Hepatocyte (in vitro differentiated cells): Measurements from ENCODE around the gene BICDL2. TPM values are rescaled to one million over a fixed set of nuclear protein-coding genes. Genes with fewer than 3 reads are reported as not detected.
"Not testable (repeated sequence)": the region's sequence is repeated elsewhere in the genome, so short reads cannot be mapped to it uniquely, and the experiment has no call there.

Source experiments
- DNase-seq: peaks from one replicate; pipeline ENCODE4 v3.0.0-alpha.2; 2016; ENCODE audit warnings: low spot score
- H2AFZ ChIP-seq: fragments of 200-600 bp; sonication (generic); 2 replicates; pipeline ENCODE4 v1.6.0; 2016; ENCODE audit warnings: antibody characterized with exemption, mild to moderate bottlenecking
- H3K27ac ChIP-seq: fragments of 200-600 bp; sonication (generic); 2 replicates; pipeline ENCODE4 v1.5.1; 2016; ENCODE audit warnings: mild to moderate bottlenecking
- H3K27me3 ChIP-seq: fragments of 200-600 bp; sonication (generic); 2 replicates; pipeline ENCODE4 v1.6.1; 2016
- H3K36me3 ChIP-seq: fragments of 200-600 bp; sonication (generic); replicated peaks from 2 replicates; pipeline ENCODE4 v1.5.1; 2016; ENCODE audit warnings: low read depth; ENCODE audit not compliant: insufficient read depth
- H3K4me1 ChIP-seq: fragments of 200-600 bp; sonication (generic); 2 replicates; pipeline ENCODE4 v1.5.1; 2016; ENCODE audit warnings: mild to moderate bottlenecking, moderate library complexity; ENCODE audit not compliant: insufficient read depth
- H3K4me2 ChIP-seq: fragments of 200-600 bp; sonication (generic); 2 replicates; pipeline ENCODE4 v1.6.0; 2016
- H3K4me3 ChIP-seq: fragments of 200-600 bp; sonication (generic); 2 replicates; pipeline ENCODE4 v1.5.1; 2016; ENCODE audit warnings: mild to moderate bottlenecking
- H3K79me2 ChIP-seq: fragments of 200-600 bp; sonication (generic); 2 replicates; pipeline ENCODE4 v1.6.0; 2017; ENCODE audit warnings: mild to moderate bottlenecking
- H3K9me2 ChIP-seq: fragments of 200-600 bp; sonication (generic); replicated peaks from 2 replicates; pipeline ENCODE4 v1.6.0; 2017; ENCODE audit warnings: mild to moderate bottlenecking; ENCODE audit not compliant: insufficient read depth
- H3K9me3 ChIP-seq: fragments of 200-600 bp; sonication (generic); 2 replicates; pipeline ENCODE4 v1.5.1; 2016; ENCODE audit warnings: low read depth, mild to moderate bottlenecking
- H4K20me1 ChIP-seq: fragments of 200-600 bp; sonication (generic); 2 replicates; pipeline ENCODE4 v1.6.0; 2016; ENCODE audit warnings: mild to moderate bottlenecking; ENCODE audit not compliant: insufficient read depth, poor library complexity, severe bottlenecking
- EZH2 ChIP-seq: fragments of 200-600 bp; sonication (generic); IDR thresholded peaks from 2 replicates; pipeline ENCODE4 v1.6.1; 2016; ENCODE audit warnings: antibody characterized with exemption, mild to moderate bottlenecking, borderline replicate concordance
- EZH2phosphoT487 ChIP-seq: fragments of 200-600 bp; sonication (generic); IDR thresholded peaks from one replicate; pipeline ENCODE4 v1.6.1; 2018; ENCODE audit warnings: antibody characterized with exemption, mild to moderate bottlenecking, low read depth, moderate library complexity; ENCODE audit not compliant: unreplicated experiment, severe bottlenecking
- WGBS: methylation state at CpG from one replicate; pipeline ENCODE4 v1.1.6; 2016; ENCODE audit warnings: low lambda C conversion rate; ENCODE audit errors: missing lambda C conversion rate; 5-methylcytosine and 5-hydroxymethylcytosine counted together
- polyA plus RNA-seq: library from polyadenylated mRNA; unstranded; fragments of >200 nt; fragmentation: Nextera tagmentation; extraction: Ambion mirVana; gene quantifications from 2 replicates; pipeline ENCODE4 v1.2.1, GENCODE V29; 2016
- total RNA-seq: library from RNA; depleted of rRNA; stranded (reverse); fragments of >200 nt; gene quantifications from 2 replicates; pipeline ENCODE4 v1.2.3, GENCODE V29; 2014
- TF ChIP-seq, protein P1 (sequence below): fragments of 200-600 bp; sonication (generic); IDR thresholded peaks from 2 replicates; pipeline ENCODE4 v1.5.1; 2016; ENCODE audit warnings: antibody characterized with exemption, mild to moderate bottlenecking; ENCODE audit not compliant: poor library complexity

Gene BICDL2
- total and polyA plus RNA-seq, 2 experiments from 2014 or later, result 12.3 to 12.8 TPM

- no peak overlapping the region for H3K4me3 ChIP-seq
- no peaks in the 10 kb centered on the region for H3K9me3 ChIP-seq
- no peaks in the 10 kb centered on the region for H3K27me3 ChIP-seq
- H4K20me1 ChIP-seq, result no peaks in the 10 kb centered on the region
- no peak for DNase-seq
- no peak overlapping the region for H2AFZ ChIP-seq
- no peaks in the 10 kb centered on the region for H3K79me2 ChIP-seq
- H3K27ac ChIP-seq, result no peak overlapping the region
- TF ChIP-seq EZH2, result no peak
- TF ChIP-seq, protein P1, sequence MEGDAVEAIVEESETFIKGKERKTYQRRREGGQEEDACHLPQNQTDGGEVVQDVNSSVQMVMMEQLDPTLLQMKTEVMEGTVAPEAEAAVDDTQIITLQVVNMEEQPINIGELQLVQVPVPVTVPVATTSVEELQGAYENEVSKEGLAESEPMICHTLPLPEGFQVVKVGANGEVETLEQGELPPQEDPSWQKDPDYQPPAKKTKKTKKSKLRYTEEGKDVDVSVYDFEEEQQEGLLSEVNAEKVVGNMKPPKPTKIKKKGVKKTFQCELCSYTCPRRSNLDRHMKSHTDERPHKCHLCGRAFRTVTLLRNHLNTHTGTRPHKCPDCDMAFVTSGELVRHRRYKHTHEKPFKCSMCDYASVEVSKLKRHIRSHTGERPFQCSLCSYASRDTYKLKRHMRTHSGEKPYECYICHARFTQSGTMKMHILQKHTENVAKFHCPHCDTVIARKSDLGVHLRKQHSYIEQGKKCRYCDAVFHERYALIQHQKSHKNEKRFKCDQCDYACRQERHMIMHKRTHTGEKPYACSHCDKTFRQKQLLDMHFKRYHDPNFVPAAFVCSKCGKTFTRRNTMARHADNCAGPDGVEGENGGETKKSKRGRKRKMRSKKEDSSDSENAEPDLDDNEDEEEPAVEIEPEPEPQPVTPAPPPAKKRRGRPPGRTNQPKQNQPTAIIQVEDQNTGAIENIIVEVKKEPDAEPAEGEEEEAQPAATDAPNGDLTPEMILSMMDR, result no peak
- TF ChIP-seq EZH2phosphoT487, result no peak
- no peaks in the 10 kb centered on the region for H3K36me3 ChIP-seq
- H3K4me2 ChIP-seq, result no peak overlapping the region
- H3K4me1 ChIP-seq, result peaks cover 9% of the 10 kb centered on the region
- 94% methylated on average over 19 of the region's 19 CpGs for WGBS
- H3K9me2 ChIP-seq, result no peaks in the 10 kb centered on the region
Observed at GRCh38 chr16:3056336-3057180, 19.8 kb upstream of the BICDL2 start.

GRCh38 chr16:3055734-3056115, 19.0 kb upstream of the BICDL2 start:
- H3K9me2 ChIP-seq, H4K20me1 ChIP-seq, H3K4me3 ChIP-seq, H3K4me2 ChIP-seq, H3K27me3 ChIP-seq, H3K4me1 ChIP-seq, H3K27ac ChIP-seq, H3K9me3 ChIP-seq, H2AFZ ChIP-seq, H3K36me3 ChIP-seq, DNase-seq, H3K79me2 ChIP-seq: not testable (repeated sequence)
- WGBS, result 75% methylated on average over 9 of the region's 9 CpGs

DNA sequence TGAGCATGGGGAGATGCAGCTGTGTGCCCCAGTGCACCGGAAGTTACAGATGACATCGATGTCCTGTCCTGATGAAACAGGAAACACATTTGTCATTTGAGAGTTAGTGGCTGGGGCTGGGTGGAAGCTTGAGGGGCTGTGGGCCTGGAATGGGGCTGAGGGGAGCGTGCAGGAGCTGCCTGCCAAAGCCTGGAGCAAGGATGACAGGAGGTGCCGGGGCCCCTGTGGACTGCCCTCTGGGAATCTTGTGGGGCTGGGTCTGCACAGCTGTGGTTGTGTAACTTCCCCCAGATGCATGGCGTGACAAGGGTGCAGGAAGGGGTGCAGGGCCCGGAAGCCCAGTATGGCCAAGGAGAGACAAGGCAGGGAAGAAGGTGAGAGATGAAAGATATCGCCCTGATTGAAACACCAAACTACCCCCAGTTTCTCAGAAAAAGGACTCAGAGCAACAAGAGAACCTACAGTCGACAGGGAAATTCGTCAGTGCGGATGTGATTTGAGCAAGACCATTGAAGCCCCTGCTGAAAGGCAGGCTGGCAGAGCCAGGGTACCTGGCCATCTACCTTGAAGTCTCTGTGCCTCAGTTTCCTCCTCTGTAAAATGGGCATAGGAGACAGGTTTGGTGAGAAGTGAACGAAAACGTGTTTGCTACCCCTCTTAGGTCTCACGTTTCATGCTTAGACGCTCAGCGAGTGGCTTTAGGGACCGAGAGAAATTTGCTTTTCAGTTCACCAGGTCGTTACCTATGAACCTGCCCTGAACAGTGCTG, 18.4 kb upstream of the BICDL2 start:
- no peak for DNase-seq
- TF ChIP-seq, protein P1, result no peak
- TF ChIP-seq EZH2 (no peak), EZH2phosphoT487 (no peak)
- Histone ChIP-seq H4K20me1 (no peaks in the 10 kb centered on the region), H2AFZ (no peak overlapping the region), H3K4me1 (peaks cover 9% of the 10 kb centered on the region), H3K9me2 (no peaks in the 10 kb centered on the region), H3K79me2 (no peaks in the 10 kb centered on the region), H3K36me3 (no peaks in the 10 kb centered on the region), H3K4me2 (no peak overlapping the region), H3K27ac (no peak overlapping the region), H3K9me3 (no peaks in the 10 kb centered on the region), H3K27me3 (peaks cover 8% of the 10 kb centered on the region), H3K4me3 (no peak overlapping the region)
- WGBS, result 89% methylated on average over 16 of the region's 17 CpGs

GRCh38 chr16:3053330-3053710, 16.6 kb upstream of the BICDL2 start:
- H3K36me3 ChIP-seq, H3K79me2 ChIP-seq, H2AFZ ChIP-seq, H3K4me3 ChIP-seq, DNase-seq, H3K9me2 ChIP-seq, H3K4me2 ChIP-seq, H3K27ac ChIP-seq, H3K9me3 ChIP-seq, H3K4me1 ChIP-seq, H4K20me1 ChIP-seq: not testable (repeated sequence)
- WGBS, result 94% methylated on average over 10 of the region's 13 CpGs
- peaks cover 24% of the 10 kb centered on the region for H3K27me3 ChIP-seq

GRCh38 chr16:3052571-3053329, 16.0 kb upstream of the BICDL2 start:
- H3K4me2 ChIP-seq, H3K27ac ChIP-seq, H4K20me1 ChIP-seq, DNase-seq, H3K9me2 ChIP-seq, H3K9me3 ChIP-seq, H2AFZ ChIP-seq, H3K4me1 ChIP-seq, H3K4me3 ChIP-seq, H3K36me3 ChIP-seq, H3K79me2 ChIP-seq: not testable (repeated sequence)
- peaks cover 30% of the 10 kb centered on the region for H3K27me3 ChIP-seq
- WGBS, result 90% methylated on average over 11 of the region's 12 CpGs
